HL-60 (cell line): ENCODE results near the gene GK2.

Experiments
- GABPA ChIP-seq: IDR thresholded peaks from 2 replicates; pipeline ENCODE4 v1.6.1; 2012; ENCODE audit warnings: low read depth
- POLR2AphosphoS5 ChIP-seq: IDR thresholded peaks from 2 replicates; pipeline ENCODE4 v1.6.1; 2012; ENCODE audit warnings: low read depth
- REST ChIP-seq: IDR thresholded peaks from 2 replicates; pipeline ENCODE4 v1.6.1; 2012; ENCODE audit warnings: low read depth; ENCODE audit not compliant: insufficient replicate concordance
- TF ChIP-seq, protein P1 (sequence below): IDR thresholded peaks from one replicate; pipeline ENCODE4 v1.5.1; 2011; ENCODE audit warnings: low read length, control low read depth, inconsistent platforms; ENCODE audit not compliant: insufficient read depth

- TF ChIP-seq, protein P1, sequence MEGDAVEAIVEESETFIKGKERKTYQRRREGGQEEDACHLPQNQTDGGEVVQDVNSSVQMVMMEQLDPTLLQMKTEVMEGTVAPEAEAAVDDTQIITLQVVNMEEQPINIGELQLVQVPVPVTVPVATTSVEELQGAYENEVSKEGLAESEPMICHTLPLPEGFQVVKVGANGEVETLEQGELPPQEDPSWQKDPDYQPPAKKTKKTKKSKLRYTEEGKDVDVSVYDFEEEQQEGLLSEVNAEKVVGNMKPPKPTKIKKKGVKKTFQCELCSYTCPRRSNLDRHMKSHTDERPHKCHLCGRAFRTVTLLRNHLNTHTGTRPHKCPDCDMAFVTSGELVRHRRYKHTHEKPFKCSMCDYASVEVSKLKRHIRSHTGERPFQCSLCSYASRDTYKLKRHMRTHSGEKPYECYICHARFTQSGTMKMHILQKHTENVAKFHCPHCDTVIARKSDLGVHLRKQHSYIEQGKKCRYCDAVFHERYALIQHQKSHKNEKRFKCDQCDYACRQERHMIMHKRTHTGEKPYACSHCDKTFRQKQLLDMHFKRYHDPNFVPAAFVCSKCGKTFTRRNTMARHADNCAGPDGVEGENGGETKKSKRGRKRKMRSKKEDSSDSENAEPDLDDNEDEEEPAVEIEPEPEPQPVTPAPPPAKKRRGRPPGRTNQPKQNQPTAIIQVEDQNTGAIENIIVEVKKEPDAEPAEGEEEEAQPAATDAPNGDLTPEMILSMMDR: no peak
- no peak for TF ChIP-seq POLR2AphosphoS5
- no peak for TF ChIP-seq REST
- TF ChIP-seq GABPA: no peak
Observed at GRCh38 chr4:79413032-79413885, 5.2 kb upstream of the GK2 start.
